Panc1 (cell line): ENCODE measurements around the gene C1orf159. TPM values are rescaled to one million over a fixed set of nuclear protein-coding genes. Genes with fewer than 3 reads are reported as not detected.

ENCODE experiments used
- ATAC-seq: fragments of 200-7000 bp; cut with Tn5 transposase; 2 replicates; pipeline ENCODE4 v1.9.1; 2020; ENCODE audit warnings: mild to moderate bottlenecking, moderate library complexity
- BruUV-seq: library from RNA; stranded (reverse); fragments of 400-500 nt; replicated peaks from 2 replicates; lab custom pipeline; 2021; lab: Mats Ljungman, UMichigan
- CTCF ChIA-PET: fragments of 300-600 bp; sonication (Branson Sonifier 250); formaldehyde crosslinking; loops from one replicate; lab custom pipeline; 2022; ENCODE audit warnings: antibody characterized with exemption; lab: Charles Lee
- POLR2A ChIA-PET: fragments of 300-600 bp; sonication (Branson Sonifier 250); formaldehyde crosslinking; loops from one replicate; lab custom pipeline; 2022; ENCODE audit warnings: antibody characterized with exemption; lab: Charles Lee
- DNase-seq: peaks from one replicate; pipeline ENCODE4 v3.0.0-alpha.2; 2010; ENCODE audit warnings: low read depth, low spot score
- H3K27ac ChIP-seq: 2 replicates; pipeline ENCODE4 v1.5.1; 2011; ENCODE audit warnings: mild to moderate bottlenecking, low read length, inconsistent platforms
- H3K27me3 ChIP-seq: fragments of 200-500 bp; sonication (Bioruptor generic); 2 replicates; pipeline ENCODE4 v1.6.0; 2014; ENCODE audit warnings: low read length, inconsistent platforms; ENCODE audit not compliant: control insufficient read depth, insufficient read depth
- H3K36me3 ChIP-seq: fragments of 200-500 bp; sonication (Bioruptor generic); 2 replicates; pipeline ENCODE4 v1.5.1; 2014; ENCODE audit warnings: inconsistent platforms, mild to moderate bottlenecking, low read length, moderate library complexity; ENCODE audit not compliant: control insufficient read depth, insufficient read depth
- H3K4me1 ChIP-seq: 2 replicates; pipeline ENCODE4 v1.5.1; 2011; ENCODE audit warnings: inconsistent platforms, mild to moderate bottlenecking, low read length, moderate library complexity; ENCODE audit not compliant: control insufficient read depth, insufficient read depth
- H3K4me3 ChIP-seq, 2 experiments: 2 replicates each; pipeline ENCODE4 v1.5.1; 2011 to 2012; ENCODE audit warnings: low read depth in 2 of 2, low read length in 2 of 2, mild to moderate bottlenecking in 2 of 2, inconsistent platforms in 1 of 2, moderate library complexity in 1 of 2
- H3K9me3 ChIP-seq: fragments of 200-500 bp; sonication (Bioruptor generic); 2 replicates; pipeline ENCODE4 v1.5.1; 2014; ENCODE audit warnings: low read depth, mild to moderate bottlenecking, inconsistent platforms, low read length, moderate library complexity; ENCODE audit not compliant: control insufficient read depth, insufficient read depth
- CTCF ChIP-seq: fragments of 450-650 bp; IDR thresholded peaks from 2 replicates; pipeline ENCODE4 v1.5.1; 2017; ENCODE audit warnings: mild to moderate bottlenecking
- POLR2AphosphoS5 ChIP-seq: IDR thresholded peaks from 2 replicates; pipeline ENCODE4 v1.6.1; 2012; ENCODE audit warnings: mild to moderate bottlenecking, low read depth, low read length, moderate library complexity
- REST ChIP-seq, 2 experiments: IDR thresholded peaks; 2 replicates each; pipeline ENCODE4 v1.6.1; 2011 to 2012; ENCODE audit warnings: low read depth in 2 of 2, control low read depth in 1 of 2, low read length in 1 of 2, mild to moderate bottlenecking in 1 of 2, moderate library complexity in 1 of 2; ENCODE audit not compliant: insufficient read depth in 1 of 2
- SIN3A ChIP-seq: IDR thresholded peaks from 2 replicates; pipeline ENCODE4 v1.6.1; 2012; ENCODE audit warnings: low read depth, mild to moderate bottlenecking, low read length, moderate library complexity, borderline replicate concordance; ENCODE audit not compliant: insufficient read depth
- TCF7L2 ChIP-seq: IDR thresholded peaks from 2 replicates; pipeline ENCODE4 v1.6.1; 2011; ENCODE audit warnings: mild to moderate bottlenecking, low read depth, low read length, inconsistent platforms
- in situ Hi-C: cut with HindIII; loops from 2 replicates; pipeline ENCODE4 v1.10.0; 2016; ENCODE audit warnings: low sequenced_read_pairs, low pct_unique_long_range_greater_than_20kb
- intact Hi-C: fragments of 100-400 bp; cut with micrococcal nuclease; formaldehyde crosslinking; loops from one replicate; pipeline ENCODE4 v1.10.0; 2022; ENCODE audit not compliant: unreplicated experiment
- total RNA-seq: library from RNA; stranded (reverse); gene quantifications from one replicate; pipeline ENCODE4 v1.2.1, GENCODE V29; 2021; ENCODE audit not compliant: unreplicated experiment

The C1orf159 gene
- total RNA-seq, 1 experiment from 2014 or later: 28.8 TPM

- in situ Hi-C loops: no loop called here
- ChIA-PET CTCF (no interaction called here), POLR2A (no interaction called here)
- no peaks in the 10 kb centered on the region for H3K9me3 ChIP-seq
- H3K4me1 ChIP-seq: no peaks in the 10 kb centered on the region
- BruUV-seq: no TSS peak
- DNase-seq: no peak
- no peak for TF ChIP-seq SIN3A
- TF ChIP-seq POLR2AphosphoS5: no peak
- TF ChIP-seq CTCF: no peak
- no peak for TF ChIP-seq TCF7L2
- no peak for TF ChIP-seq REST (IDR thresholded peaks at IDR 0.05; ENCODE audit: insufficient read depth in 1 of 2, low read depth in 2 of 2, low read length in 1 of 2)
- intact Hi-C loops: no loop called here
- no peaks in the 10 kb centered on the region for H3K36me3 ChIP-seq
- no peak overlapping the region for H3K4me3 ChIP-seq
- no peak overlapping the region for H3K27ac ChIP-seq
- ATAC-seq: no peak
- H3K27me3 ChIP-seq: no peaks in the 10 kb centered on the region
Measured at GRCh38 chr1:1089731-1090423, 26.0 kb downstream of the C1orf159 start.

- no peaks in the 10 kb centered on the region for H3K4me1 ChIP-seq
- TF ChIP-seq TCF7L2: no peak
- no peak for TF ChIP-seq POLR2AphosphoS5
- no peak for TF ChIP-seq SIN3A
- no peak for TF ChIP-seq REST (IDR thresholded peaks at IDR 0.05; ENCODE audit: insufficient read depth in 1 of 2, low read depth in 2 of 2, low read length in 1 of 2)
- TF ChIP-seq CTCF: no peak
- no peak for ATAC-seq
- CTCF ChIA-PET: no interaction called here
- H3K9me3 ChIP-seq: no peaks in the 10 kb centered on the region
- no TSS peak for BruUV-seq
- intact Hi-C loops (no loop called here), in situ Hi-C loops (no loop called here)
- H3K27ac ChIP-seq: no peak overlapping the region
- no peaks in the 10 kb centered on the region for H3K27me3 ChIP-seq
- POLR2A ChIA-PET: no interaction called here
- no peak overlapping the region for H3K4me3 ChIP-seq
- no peak for DNase-seq
- no peaks in the 10 kb centered on the region for H3K36me3 ChIP-seq
Measured at GRCh38 chr1:1088801-1089680, 26.8 kb downstream of the C1orf159 start.
